ENCODE measurements around the gene ATG2A. TPM values are rescaled to one million over a fixed set of nuclear protein-coding genes. Genes with fewer than 3 reads are reported as not detected.

The ATG2A gene
- total RNA-seq, 1 experiment from 2014 or later, result 7.1 TPM

- no peak for DNase-seq (ENCODE audit: extremely low read depth, low read depth)
Observed at GRCh38 chr11:64888729-64889511, 28.1 kb downstream of the ATG2A start.

DNA sequence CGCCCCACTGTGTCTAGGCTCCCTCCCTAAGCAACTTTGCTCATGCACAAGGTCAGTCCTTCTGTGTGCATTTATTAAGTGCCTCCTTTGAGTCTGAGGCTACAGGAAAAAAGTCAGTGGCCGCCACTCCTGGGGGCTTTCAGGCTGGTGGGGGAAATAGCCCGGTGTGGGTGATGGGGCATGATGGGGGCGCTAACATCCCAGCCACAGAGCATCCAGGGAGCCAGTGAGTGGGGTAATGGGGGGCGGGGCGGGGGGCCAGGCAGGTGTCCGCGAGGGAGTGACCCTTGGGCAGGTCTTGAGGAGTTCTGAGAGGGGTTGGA is 28.6 kb downstream of the ATG2A start:
- DNase-seq (ENCODE audit: extremely low read depth, low read depth), result no peak

- peak; percentile 46 for DNase-seq (ENCODE audit: extremely low read depth, low read depth)
Observed at GRCh38 chr11:64887757-64888405, 29.1 kb downstream of the ATG2A start.

DNA sequence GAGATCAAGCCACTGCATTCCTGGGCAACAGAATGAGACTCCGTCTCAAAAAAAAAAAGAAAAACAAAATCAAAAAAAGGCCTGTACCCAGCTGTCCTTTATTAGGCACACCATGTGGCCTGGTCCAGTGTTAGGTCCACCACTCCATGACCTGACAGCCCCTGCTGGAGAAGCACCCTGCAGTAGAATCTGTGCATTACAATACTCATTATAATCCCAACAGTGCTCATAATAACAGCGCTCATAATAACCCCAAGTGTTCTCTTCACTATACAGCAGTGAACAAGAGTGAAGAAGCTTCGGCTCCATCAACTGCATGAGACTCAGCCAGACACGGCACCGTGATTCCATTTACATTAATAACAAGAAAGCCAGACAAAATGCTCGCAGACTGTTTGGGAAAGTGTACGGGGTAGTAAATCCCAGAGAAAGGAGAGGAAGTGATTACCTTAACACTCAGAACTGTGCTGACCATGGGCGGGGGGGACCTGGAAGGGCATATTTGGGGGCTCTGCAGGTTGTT is 29.7 kb downstream of the ATG2A start:
- no peak for DNase-seq (ENCODE audit: extremely low read depth, low read depth)

GRCh38 chr11:64885367-64886286 is 31.4 kb downstream of the ATG2A start:
- peak; percentile 32 for DNase-seq (ENCODE audit: extremely low read depth, low read depth)

- no peak for DNase-seq (ENCODE audit: extremely low read depth, low read depth)
Observed at GRCh38 chr11:64884019-64884418, 33.0 kb downstream of the ATG2A start.

DNA sequence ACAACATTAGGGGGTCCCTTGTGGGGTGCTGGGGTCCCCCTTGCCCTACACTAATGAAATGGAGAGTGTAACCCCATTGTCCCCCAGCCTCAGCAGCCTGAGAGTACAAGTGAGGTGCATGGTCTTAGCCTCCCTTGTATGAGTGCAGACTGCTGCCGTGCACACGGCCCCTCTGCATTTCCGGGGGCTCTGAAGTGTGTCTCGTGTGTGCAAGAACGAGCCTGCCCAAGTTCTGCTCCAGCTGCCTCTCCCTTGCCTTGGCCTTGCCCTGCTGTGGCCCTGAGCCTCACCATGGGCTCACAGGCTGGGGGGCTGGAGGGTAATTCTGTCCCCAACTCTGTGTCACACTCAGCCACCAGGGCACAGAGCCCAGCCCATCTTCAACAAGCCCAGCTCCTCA is 33.4 kb downstream of the ATG2A start:
- no peak for DNase-seq (ENCODE audit: extremely low read depth, low read depth)

- no peak for DNase-seq (ENCODE audit: extremely low read depth, low read depth)
Observed at GRCh38 chr11:64882243-64882642, 34.8 kb downstream of the ATG2A start.

GRCh38 chr11:64881476-64881875 is 35.5 kb downstream of the ATG2A start:
- no peak for DNase-seq (ENCODE audit: extremely low read depth, low read depth)

GRCh38 chr11:64880240-64881001 is 36.6 kb downstream of the ATG2A start:
- DNase-seq (ENCODE audit: extremely low read depth, low read depth), result no peak

DNA sequence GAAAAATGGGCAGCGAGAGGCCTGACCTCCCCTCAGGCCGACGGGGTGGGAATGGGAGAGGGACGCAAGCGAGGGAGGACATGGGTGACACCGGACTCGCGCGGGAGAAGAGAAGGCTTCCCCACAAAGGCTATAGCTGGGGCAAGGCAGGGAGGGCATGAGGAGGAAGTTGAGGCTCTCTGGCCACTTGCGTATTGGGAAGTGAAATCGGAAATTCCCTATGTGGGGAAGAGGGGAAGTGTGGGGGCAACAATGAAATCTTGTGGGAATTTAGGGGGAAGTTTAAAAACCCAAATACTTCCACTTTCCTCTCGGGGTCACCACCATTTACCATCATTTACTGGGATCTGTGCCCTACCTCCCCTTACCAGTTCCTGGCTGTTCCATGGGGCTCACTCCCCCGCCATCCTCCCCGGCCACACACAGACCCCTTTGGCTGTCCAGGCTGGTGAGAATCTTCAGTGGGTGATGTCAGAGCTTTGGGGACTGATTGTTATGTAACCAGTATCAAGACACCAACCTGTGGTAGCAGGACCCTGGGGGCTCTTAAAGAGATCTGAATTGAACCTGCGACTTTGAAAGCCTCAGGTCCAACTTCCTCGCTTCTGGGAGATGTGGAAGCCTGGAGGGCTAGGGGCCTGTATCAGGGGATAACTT is 37.6 kb downstream of the ATG2A start:
- DNase-seq (ENCODE audit: extremely low read depth, low read depth), result no peak

GRCh38 chr11:64878494-64879243 is 38.3 kb downstream of the ATG2A start, which contains the start of gene EHD1:
Gene EHD1 (minus strand): TSS chr11:64878621. CDS start chr11:64878464, 157 bp downstream.
- DNase-seq (ENCODE audit: extremely low read depth, low read depth), result peak; percentile 94

GRCh38 chr11:64878223-64878493 is 38.9 kb downstream of the ATG2A start:
- DNase-seq (ENCODE audit: extremely low read depth, low read depth), result no peak

GRCh38 chr11:64877390-64878222 is 39.4 kb downstream of the ATG2A start:
- no peak for DNase-seq (ENCODE audit: extremely low read depth, low read depth)

- DNase-seq (ENCODE audit: extremely low read depth, low read depth), result no peak
Observed at GRCh38 chr11:64876835-64877341, 40.1 kb downstream of the ATG2A start.

- no peak for DNase-seq (ENCODE audit: extremely low read depth, low read depth)
Observed at GRCh38 chr11:64876229-64876750, 40.7 kb downstream of the ATG2A start.

GRCh38 chr11:64875369-64876228 is 41.4 kb downstream of the ATG2A start:
- DNase-seq (ENCODE audit: extremely low read depth, low read depth), result no peak

All from NCI-H460 (cell line).